ENCODE data around the gene FOXP2. TPM values are rescaled to one million over a fixed set of nuclear protein-coding genes. Genes with fewer than 3 reads are reported as not detected.

FOXP2 gene
- total RNA-seq, 4 donors from 2014 or later = 5.6 to 22.1 (median 6.7) TPM

GRCh38 chr7:114687238-114687637 is 272.6 kb downstream of the FOXP2 start:
- 85 to 92% methylated on average over 4 of the region's 4 CpGs for WGBS, 2 donors

GRCh38 chr7:114688443-114689055 is 273.9 kb downstream of the FOXP2 start:
- DNase-seq = no peak
- no peaks in the 10 kb centered on the region for H3K4me1 ChIP-seq
- intact Hi-C loops (cut with DNase I) = no loop called here
- H3K27ac ChIP-seq = no peak overlapping the region
- whole genome bisulfite sequencing, 2 donors = 20 to 46% methylated on average over 2 of the region's 2 CpGs
- H3K9me3 ChIP-seq = no peaks in the 10 kb centered on the region
- no peaks in the 10 kb centered on the region for H3K27me3 ChIP-seq
- peaks cover 0 to 22% (median 0%) of the 10 kb centered on the region in 3 donors for H3K36me3 ChIP-seq
- no peak overlapping the region for H3K4me3 ChIP-seq
- TF ChIP-seq CTCF (IDR thresholded peaks at IDR 0.05) = no peak
- TF ChIP-seq POLR2A (IDR thresholded peaks at IDR 0.05) = no peak

More at GRCh38 chr7:114687238-114687637, 272.6 kb downstream of the FOXP2 start:
- no peak for TF ChIP-seq CTCF (IDR thresholded peaks at IDR 0.05)
- no peak for TF ChIP-seq POLR2A (IDR thresholded peaks at IDR 0.05)
- Histone ChIP-seq H3K27ac (no peak overlapping the region), H3K4me1 (no peaks in the 10 kb centered on the region), H3K36me3 (peaks cover 0 to 22% (median 0%) of the 10 kb centered on the region in 3 donors), H3K4me3 (no peak overlapping the region), H3K9me3 (no peaks in the 10 kb centered on the region), H3K27me3 (no peaks in the 10 kb centered on the region)
- no peak for DNase-seq
- intact Hi-C loops (cut with DNase I) = no loop called here

GRCh38 chr7:114689406-114689805 is 274.8 kb downstream of the FOXP2 start:
- no peak for DNase-seq

GRCh38 chr7:114691605-114692004 is 277.0 kb downstream of the FOXP2 start:
- no peak overlapping the region for H3K4me3 ChIP-seq
- H3K27ac ChIP-seq = no peak overlapping the region
- WGBS, 2 donors = 85 to 91% methylated on average over 6 of the region's 6 CpGs
- H3K27me3 ChIP-seq = no peaks in the 10 kb centered on the region
- H3K36me3 ChIP-seq = peaks cover 0 to 22% (median 0%) of the 10 kb centered on the region in 3 donors
- no peak for DNase-seq
- no peaks in the 10 kb centered on the region for H3K9me3 ChIP-seq
- intact Hi-C loops (cut with DNase I) = no loop called here
- no peaks in the 10 kb centered on the region for H3K4me1 ChIP-seq
- TF ChIP-seq CTCF (IDR thresholded peaks at IDR 0.05) (no peak), POLR2A (IDR thresholded peaks at IDR 0.05) (no peak)

More at GRCh38 chr7:114689406-114689805, 274.8 kb downstream of the FOXP2 start:
- WGBS, 2 donors = 71 to 74% methylated on average over 3 of the region's 3 CpGs
- intact Hi-C loops (cut with DNase I) = no loop called here
- Histone ChIP-seq H3K27me3 (no peaks in the 10 kb centered on the region), H3K36me3 (peaks cover 0 to 22% (median 0%) of the 10 kb centered on the region in 3 donors), H3K27ac (no peak overlapping the region), H3K4me3 (no peak overlapping the region), H3K9me3 (no peaks in the 10 kb centered on the region), H3K4me1 (no peaks in the 10 kb centered on the region)
- TF ChIP-seq CTCF (IDR thresholded peaks at IDR 0.05) = no peak
- no peak for TF ChIP-seq POLR2A (IDR thresholded peaks at IDR 0.05)

GRCh38 chr7:114695182-114695581 is 280.6 kb downstream of the FOXP2 start:
- Histone ChIP-seq H3K27me3 (no peaks in the 10 kb centered on the region), H3K4me1 (no peaks in the 10 kb centered on the region), H3K27ac (no peak overlapping the region), H3K36me3 (peaks cover 0 to 14% (median 0%) of the 10 kb centered on the region in 3 donors), H3K9me3 (no peaks in the 10 kb centered on the region), H3K4me3 (no peak overlapping the region)
- WGBS, 2 donors = 90 to 91% methylated on average over 4 of the region's 4 CpGs
- intact Hi-C loops (cut with DNase I) = no loop called here
- TF ChIP-seq CTCF (IDR thresholded peaks at IDR 0.05) (no peak), POLR2A (IDR thresholded peaks at IDR 0.05) (no peak)
- DNase-seq = no peak
